GM21529 (cell line): Measurements from ENCODE around the gene TERT.
"Not testable (repeated sequence)": the region's sequence is repeated elsewhere in the genome, so short reads cannot be mapped to it uniquely, and the experiment has no call there.

Source experiments
- ATAC-seq: cut with Tn5 transposase; IDR thresholded peaks from one replicate; pipeline ENCODE4 v1.9.1; 2021; ENCODE audit not compliant: unreplicated experiment

The TERT gene

DNA sequence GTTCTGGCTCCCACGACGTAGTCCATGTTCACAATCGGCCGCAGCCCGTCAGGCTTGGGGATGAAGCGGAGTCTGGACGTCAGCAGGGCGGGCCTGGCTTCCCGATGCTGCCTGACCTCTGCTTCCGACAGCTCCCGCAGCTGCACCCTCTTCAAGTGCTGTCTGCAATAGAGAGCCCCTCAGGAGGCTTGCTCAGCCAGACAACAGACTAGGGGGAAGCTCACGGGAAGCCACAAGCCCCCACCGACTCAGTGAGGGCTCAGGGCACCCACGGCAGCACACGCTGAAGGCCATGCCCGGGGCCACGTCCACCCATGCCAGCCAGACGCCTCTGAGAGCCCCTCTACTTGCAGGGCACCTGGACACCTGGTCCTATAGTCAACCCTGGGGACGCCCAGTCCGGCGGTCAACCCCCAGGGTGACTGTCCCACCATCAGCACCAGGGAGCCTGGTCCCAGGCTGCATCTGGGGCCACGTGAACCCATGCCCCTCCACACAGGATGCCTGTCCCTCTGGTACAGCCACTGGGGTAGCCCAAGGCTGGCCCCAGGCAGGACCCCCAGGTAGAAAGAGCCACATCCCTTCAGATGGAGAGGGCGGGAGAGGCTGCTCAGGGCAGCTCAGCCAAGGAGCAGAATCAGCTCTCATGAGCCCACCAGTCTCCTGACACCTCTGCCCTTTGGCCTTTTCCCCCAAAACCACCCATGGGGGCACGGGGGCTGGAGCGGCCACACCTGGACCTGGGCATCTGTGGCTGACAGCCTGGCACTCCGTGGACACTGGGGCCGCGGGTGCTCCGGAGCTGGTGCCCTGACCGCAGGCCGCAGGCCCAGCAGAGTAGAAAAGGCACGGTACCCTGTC is 14.5 kb downstream of the TERT start:
- ATAC-seq: no peak

DNA sequence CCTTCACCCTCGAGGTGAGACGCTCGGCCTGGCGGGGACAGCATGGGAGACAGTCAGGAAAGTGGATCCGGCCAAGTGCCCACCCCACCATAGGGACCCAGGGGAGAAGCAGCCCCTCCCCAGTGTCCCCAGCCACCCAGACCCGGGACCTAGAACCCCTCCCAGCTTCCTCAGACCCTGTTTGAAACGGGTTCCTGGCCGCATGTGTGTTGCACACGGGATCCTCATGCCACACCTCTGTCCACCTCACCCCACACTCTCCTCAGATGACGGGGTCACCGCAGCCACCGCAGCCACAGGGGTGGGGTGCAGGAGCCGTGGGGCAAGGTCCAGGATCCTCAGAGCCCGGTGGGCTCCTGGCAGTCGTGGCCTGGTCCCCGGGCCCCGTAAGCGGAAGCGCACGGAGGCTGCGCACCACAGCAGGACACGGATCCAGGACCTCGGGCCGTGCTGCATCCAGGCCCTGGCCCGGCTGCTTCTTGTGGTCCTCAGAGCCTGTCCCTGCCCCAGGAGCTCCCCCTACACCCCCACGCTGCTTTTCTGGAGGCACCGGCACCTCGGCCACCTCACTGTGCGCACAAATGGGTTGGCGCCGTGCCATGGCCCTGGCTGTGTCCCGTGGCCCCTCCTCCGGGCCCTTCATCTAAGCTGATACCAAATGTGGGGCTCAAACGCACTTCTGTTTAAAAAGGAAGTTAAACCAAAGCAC is 15.3 kb downstream of the TERT start:
- no peak for ATAC-seq

DNA sequence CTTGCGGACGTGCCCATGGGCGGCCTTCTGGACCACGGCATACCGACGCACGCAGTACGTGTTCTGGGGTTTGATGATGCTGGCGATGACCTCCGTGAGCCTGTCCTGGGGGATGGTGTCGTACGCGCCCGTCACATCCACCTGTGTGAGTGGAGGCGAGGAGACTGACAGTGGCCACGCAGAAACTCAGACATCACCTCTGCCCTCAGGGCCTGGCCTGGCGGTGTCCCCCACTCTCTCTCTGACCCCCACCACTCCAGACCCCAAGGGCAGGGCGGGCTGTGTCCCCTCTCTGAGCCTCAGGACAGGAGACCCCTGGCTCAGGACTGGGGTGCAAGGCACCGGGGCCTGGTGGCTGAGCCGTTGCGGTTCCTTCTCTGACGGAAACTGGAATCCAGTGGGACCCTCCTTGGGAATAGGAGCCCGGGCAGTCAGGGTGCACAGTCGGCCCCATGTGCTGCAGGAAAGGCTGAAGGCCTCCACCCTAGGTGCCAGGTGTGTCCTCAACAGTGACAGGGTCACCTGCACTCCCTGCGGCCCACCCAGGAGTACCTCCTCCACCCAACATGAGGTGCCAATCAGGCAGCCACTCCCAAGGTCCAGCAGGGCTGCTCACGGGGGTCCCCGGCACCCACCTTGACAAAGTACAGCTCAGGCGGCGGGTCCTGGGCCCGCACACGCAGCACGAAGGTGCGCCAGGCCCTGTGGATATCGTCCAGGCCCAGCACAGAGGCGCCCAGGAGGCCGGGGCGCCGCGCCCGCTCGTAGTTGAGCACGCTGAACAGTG is 16.0 kb downstream of the TERT start:
- no peak for ATAC-seq

DNA sequence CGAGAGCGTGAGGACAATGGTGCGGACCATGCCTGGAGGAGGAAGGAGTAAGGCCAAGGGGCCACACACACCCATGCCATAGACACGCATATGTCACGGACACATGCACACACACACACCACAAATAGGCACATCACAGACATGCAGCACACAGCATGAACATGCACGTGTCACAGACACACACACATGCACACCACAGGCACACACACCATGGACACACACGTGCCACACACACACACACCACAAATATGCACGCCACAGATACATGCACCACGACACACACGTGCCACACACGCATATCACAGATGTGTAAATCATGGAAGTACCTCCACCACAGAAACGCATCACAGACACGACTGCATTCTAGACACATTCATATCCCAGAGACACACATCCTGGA is 16.7 kb downstream of the TERT start:
- no peak for ATAC-seq

DNA sequence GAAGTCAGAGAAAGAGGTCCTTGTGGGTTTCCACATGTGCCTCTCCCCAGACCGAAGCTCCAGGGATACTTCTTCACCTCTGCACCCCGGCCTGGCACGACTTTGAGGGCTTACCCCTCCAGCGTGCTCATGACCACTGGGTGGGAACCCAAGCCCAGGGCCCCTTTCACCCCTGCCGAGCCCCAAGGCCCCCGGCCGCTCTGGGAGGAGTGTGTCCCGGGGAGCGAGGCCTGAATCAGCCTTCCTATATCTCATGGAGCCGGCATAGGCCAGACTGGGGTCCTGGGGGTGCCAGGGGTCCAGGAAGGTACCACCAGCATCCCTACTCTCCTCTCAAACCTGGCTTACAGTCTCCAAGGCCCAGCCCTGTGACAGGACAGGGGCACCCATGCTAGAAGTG is 17.1 kb downstream of the TERT start:
- ATAC-seq: no peak

DNA sequence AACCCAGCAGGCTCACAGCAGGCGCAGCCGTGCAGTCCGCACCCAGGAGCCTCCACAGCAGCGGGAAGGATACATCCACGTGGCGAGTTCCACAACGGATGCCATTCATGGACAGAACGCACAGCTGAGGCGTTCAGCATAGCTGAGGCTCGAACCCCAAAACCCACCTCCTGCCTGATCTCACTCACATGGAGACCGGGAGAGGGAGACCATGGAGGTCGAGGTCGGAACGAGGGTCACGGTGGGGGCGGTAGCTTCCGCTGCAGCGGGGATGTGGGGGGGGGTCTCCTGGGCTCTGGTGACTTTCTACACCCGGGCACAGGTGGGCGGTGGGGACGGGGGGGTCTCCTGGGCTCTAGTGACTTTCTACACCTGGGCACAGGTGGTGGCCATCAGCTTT is 17.5 kb downstream of the TERT start:
- no peak for ATAC-seq

DNA sequence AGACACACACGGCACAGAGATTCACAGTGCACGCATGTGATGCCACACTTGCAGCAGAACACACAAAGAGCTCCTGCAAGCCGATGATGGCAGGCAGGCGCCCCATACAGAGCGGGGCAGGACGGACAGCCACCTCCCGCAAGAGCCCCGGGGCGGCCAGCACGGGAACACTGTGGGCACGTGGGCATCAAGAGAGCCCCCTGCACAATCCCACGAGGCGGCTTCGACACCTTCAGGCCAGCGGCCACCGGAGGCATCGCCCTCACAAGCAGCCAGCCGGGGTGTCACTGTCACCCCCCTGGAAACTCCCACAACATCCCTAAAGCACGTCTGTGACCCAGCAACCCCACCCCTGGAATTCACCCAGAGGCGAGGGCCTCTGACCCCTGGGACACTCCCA is 17.9 kb downstream of the TERT start:
- no peak for ATAC-seq

DNA sequence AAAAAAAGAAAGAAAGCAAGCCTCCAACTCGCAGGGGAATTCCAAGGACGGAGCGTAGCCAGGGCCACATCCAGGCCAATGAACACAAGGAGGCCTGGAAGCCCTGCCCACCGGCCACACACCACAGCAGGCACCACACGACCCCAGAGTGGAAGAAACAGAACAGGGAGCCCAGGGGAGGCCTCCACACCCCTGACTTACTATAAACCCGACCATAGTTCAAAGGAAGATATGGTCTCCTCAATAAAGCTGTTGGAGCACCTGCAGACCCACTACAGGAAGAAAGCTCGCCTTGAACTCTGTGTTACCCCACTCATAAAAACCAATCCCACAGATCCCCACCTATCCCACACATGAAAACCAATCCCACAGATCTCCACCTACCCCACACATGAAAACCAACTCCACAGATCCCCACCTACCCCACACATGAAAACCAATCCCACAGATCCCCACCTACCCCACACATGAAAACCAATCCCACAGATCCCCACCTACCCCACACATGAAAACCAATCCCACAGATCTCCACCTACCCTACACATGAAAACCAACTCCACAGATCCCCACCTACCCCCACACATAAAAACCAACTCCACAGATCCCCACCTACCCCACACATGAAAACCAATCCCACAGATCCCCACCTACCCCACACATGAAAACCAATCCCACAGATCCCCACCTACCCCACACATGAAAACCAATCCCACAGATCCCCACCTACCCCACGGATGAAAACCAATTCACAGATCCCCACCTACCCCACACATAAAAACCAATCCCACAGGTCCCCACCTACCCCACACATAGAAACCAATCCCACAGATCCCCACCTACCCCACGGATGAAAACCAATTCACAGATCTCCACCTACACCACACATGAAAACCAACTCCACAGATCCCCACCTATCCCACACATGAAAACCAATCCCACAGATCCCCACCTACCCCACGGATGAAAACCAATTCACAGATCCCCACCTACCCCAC is 19.2 kb downstream of the TERT start:
- ATAC-seq: not testable (repeated sequence)

DNA sequence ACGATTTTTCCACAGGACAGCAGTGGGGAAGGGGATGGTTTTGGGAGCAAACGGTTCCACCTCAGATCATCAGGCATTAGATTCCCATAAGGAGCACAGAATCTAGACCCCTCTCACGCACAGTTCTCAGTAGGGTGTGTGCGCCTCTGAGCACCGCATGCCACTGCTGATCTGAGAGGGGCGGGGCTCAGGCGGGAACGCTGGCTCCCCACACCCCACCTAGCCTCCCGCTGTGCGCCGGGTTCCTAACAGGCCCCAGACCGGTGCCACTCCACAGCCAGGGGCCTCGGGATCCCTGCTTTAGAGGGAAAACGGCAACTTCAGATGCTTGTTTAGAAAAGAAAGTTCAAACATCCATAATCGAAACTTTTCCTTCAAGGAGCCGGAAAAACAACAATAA is 20.4 kb downstream of the TERT start:
- ATAC-seq: no peak

DNA sequence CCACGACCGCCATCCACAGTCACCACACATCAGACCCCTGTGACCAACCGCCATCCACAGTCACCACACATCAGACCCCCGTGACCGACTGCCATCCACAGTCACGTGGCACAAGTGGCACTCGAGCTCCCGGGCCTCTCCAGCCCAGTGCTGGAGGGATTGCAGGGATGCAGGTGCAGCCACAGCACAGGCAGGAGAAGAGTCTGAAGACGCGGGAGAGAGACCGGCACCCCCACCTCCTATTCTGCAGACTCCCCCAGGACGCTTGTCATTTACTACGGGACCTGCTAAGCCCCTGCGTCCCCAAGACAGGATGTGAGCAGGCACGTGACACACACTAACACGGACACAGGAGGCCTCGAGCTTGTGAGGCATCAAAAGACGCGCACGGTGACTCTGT is 21.1 kb downstream of the TERT start:
- no peak for ATAC-seq

DNA sequence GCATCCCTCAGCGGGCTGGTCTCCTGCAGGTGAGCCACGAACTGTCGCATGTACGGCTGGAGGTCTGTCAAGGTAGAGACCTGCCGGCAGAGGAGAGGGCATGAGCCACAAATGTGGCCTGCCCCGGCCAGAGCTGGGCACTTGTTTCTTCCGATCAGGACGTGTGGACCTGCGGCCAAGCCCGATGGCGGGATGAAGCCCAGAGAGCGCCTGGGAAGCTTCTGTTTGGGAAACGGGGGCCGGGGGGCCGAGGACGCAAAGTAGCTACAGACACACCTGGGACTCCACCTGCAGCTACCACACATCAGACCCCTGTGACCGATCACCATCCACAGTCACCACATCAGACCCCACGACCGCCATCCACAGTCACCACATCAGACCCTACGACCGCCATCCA is 22.7 kb downstream of the TERT start:
- no peak for ATAC-seq

DNA sequence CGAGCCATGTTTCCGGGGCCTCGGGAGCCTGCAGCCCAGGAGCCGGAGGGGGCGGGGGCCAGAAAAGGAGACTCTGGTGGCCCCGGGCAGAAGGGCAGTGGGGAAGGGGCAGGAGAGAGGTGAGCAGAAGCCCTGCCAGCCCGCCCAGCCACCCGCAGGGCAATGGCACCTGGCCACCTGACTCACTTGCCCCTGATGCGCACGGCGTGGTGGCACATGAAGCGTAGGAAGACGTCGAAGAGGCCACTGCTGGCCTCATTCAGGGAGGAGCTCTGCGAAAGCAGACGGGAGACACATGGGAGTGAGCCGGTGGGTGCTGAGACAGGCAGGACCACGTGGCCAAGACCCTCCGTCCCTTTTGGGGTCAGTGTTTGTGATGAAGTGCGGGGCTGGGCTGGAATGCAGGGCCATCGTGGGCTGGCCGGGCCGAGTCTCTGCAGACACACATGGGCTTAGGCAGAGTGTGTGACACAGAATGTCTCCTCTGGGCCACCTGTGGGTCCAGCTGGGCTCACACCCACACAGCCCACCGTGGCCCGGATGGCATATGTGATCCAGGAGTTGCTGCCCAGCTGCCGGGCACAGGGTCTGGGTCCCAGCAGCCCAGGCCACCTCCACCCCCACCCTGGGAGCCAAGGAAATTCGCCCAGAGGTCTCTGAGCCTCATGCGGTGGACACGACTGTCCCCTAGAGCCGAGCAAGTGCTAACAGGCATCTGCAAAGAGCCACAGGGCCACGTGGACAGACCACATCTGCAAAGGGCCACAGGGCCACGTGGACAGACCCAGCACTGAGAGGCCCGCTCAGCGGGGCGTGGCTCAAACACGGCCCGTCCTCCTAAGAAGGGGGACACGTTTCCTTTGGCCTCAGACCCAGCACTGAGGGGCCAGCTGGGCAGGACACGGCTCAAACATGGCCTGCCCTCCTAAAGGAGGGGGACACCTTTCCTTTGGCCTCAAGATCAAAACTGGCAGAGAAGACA is 23.6 kb downstream of the TERT start:
- no peak for ATAC-seq

DNA sequence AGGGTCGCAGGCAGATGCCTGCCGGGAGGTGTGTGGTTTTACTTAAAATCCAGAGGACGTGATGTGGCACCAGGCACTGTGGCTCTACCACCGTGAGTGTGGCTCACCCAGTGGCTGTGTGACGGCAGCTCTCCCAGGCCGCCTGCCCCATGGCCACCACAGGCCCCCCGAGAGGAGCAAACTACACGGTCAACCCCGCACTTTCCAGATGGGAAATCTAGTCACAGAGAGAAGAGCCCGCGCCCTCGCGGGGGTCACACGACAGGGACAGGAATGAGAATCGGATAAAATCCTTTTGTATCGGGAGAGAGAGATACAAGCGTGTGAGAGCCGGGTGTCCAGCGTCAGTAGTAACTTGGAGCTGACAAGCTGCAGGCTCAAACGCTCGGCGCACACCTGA is 24.4 kb downstream of the TERT start:
- ATAC-seq: no peak

DNA sequence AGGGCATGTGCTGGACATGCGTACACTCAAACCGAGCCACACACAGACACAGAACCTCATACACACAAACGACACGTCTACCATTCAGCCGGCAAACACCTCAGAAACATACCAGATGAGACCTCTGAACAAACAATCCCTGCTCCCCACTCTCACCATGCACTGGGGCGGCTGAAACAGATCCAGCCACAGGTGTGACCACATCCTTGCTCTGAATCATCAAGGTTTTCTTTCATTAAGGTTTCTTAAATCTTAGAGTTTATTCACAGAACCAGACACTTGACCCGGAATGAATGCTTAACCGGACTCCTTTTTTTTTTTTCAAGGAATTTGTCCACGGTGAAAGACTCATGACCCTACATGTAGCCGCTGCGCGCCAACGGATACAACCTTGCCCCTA is 26.2 kb downstream of the TERT start:
- no peak for ATAC-seq

DNA sequence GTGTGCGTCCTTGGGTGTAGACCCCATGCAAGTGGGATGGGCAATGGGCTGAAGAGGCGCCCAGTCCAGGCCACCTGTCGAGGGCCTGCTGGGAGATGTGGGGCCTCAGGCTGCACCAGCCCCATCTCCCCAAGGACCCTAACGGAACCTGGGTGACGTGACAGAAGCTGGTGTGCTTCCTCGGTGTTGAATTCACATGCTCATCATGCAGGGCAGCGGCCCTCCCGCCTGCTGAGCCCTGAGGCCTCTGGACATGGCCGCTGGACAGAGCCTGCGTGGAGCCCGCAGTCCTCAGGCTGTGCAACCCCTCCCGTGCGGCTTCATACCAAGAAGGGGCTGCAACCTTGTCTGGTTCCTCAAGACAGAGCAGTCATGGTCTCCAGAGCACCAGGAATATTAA is 26.8 kb downstream of the TERT start:
- no peak for ATAC-seq

DNA sequence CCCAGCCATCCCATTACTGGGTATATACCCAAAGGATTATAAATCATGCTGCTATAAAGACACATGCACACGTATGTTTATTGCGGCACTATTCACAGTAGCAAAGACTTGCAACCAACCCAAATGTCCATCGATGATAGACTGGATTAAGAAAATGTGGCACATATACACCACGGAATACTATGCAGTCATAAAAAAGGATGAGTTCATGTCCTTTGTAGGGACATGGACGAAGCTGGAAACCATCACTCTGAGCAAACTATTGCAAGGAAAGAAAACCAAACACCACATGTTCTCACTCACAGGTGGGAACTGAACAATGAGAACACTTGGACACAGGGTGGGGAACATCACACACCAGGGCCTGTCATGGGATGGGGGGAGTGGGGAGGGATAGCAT is 27.4 kb downstream of the TERT start:
- not testable (repeated sequence) for ATAC-seq

DNA sequence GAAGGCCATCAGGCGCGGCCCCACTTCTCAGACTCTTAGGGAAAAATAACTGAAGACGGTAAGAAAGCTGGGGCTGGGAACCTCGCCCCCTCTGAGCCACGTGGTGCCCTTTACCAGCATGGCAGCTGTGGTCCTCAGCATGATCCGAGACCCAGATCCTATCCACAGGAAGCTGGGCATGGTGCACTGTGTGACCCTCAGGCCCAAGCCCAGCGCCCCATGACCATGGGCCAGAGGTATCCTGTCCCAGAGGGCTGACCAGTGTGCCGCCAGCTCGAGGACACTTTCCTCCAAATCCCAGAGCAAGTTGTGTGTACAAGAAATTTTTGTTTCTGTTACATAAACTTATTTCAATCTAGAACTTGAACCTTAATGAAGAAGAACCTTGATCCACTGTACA is 28.1 kb downstream of the TERT start:
- no peak for ATAC-seq

DNA sequence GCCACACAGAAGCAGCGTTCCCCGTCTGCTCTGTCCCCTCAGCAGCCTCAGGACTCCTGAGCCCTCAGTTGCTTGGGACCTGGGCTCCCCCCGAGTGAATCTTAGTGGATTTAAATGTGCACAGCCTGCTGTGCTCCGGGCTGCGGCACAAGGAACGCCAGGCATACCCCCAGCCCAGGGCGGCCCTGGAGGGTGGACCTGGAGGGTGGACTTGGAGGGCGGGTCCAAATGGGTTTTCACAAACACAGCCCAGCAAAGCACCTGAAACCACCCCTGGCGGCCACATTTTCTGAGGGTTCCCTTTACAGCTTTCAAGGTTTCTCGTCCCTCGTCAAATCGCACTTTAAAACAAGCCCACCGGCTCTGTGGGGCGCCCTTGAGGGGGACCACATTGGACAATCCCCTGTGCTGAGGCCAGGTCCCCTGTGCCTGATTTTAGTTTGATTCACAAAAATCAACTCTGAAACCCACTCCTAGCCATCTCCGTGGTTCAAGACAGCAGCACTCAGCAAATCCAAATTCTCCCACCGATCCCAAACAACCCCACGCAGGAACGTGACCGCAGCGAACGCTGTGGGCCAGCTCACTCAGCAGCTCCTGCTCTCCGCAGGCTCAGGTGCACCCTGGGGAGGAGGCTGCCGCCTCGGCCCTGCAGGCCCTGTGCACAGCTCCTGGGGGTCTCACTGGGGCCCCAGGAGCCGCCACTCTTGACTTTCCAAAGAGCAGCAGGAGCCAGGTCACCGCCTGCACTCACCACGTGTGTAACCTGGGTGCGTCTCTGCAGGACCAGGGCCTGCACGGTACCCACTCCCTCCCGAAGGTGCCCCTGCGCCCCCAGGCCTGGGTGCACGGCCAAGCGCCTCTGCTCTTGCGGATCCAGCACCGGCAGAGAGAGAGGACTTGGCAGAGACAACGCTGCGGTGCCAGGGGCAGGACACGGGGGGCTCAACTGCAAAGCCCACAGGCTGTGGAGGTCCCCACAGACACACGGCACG is 29.1 kb downstream of the TERT start:
- ATAC-seq: no peak
